SH-SY5Y (cell line): Measurements from ENCODE around the gene WRAP73.

Source experiments
- GATA2 ChIP-seq: IDR thresholded peaks from 2 replicates; pipeline ENCODE4 v1.6.1; 2011; ENCODE audit warnings: mild to moderate bottlenecking, low read depth, low read length
- GATA3 ChIP-seq: IDR thresholded peaks from 2 replicates; pipeline ENCODE4 v1.6.1; 2011; ENCODE audit warnings: low read depth, mild to moderate bottlenecking, low read length, moderate library complexity

GRCh38 chr1:3668585-3669300, 18.8 kb upstream of the WRAP73 start:
- TF ChIP-seq GATA2 (no peak), GATA3 (no peak)
